ENCODE results near the gene PPP1R9B. TPM values are rescaled to one million over a fixed set of nuclear protein-coding genes. Genes with fewer than 3 reads are reported as not detected.
A peak's percentile ranks its signal among the peaks of the same experiment; 100 is the strongest.

PPP1R9B gene
- total and polyA plus RNA-seq, 5 donors from 2014 or later, result 0.41 to 85.4 (median 0.45) TPM

GRCh38 chr17:50174444-50174843 is 24.0 kb upstream of the PPP1R9B start:
- no peaks in the 10 kb centered on the region for H3K36me3 Mint-ChIP-seq
- DNase-seq, result no peak
- no peak overlapping the region for H3K4me3 Mint-ChIP-seq
- Histone ChIP-seq H3K36me3 (ENCODE audit: control insufficient read depth, insufficient read depth, low read length) (no peaks in the 10 kb centered on the region), H3K9me3 (ENCODE audit: control insufficient read depth in 2 of 2, low read length in 2 of 2) (no peaks in the 10 kb centered on the region), H3K4me1 (ENCODE audit: control insufficient read depth, insufficient read depth, low read length, poor library complexity, severe bottlenecking) (peaks cover 2% of the 10 kb centered on the region), H3K4me3 (ENCODE audit: low read depth, low read length) (no peak overlapping the region), H3K27me3 (ENCODE audit: control insufficient read depth, insufficient read depth, low read length) (no peaks in the 10 kb centered on the region), H3K27ac (ENCODE audit: insufficient read depth, low read length, poor library complexity, severe bottlenecking) (no peak overlapping the region)
- no peak for ATAC-seq (ENCODE audit: low read depth in 2 of 2)
- H3K4me1 Mint-ChIP-seq, result peaks cover 0 to 11% (median 6%) of the 10 kb centered on the region in 4 donors
- H3K27me3 Mint-ChIP-seq, result peaks cover 14% of the 10 kb centered on the region
- H3K9me3 Mint-ChIP-seq, result no peaks in the 10 kb centered on the region
- H3K27ac Mint-ChIP-seq, result no peak overlapping the region

GRCh38 chr17:50173335-50173941 is 23.0 kb upstream of the PPP1R9B start:
- Histone ChIP-seq H3K27ac (ENCODE audit: insufficient read depth, low read length, poor library complexity, severe bottlenecking) (no peak overlapping the region), H3K9me3 (ENCODE audit: control insufficient read depth in 2 of 2, low read length in 2 of 2) (no peaks in the 10 kb centered on the region), H3K4me1 (ENCODE audit: control insufficient read depth, insufficient read depth, low read length, poor library complexity, severe bottlenecking) (peaks cover 10% of the 10 kb centered on the region), H3K4me3 (ENCODE audit: low read depth, low read length) (no peak overlapping the region), H3K27me3 (ENCODE audit: control insufficient read depth, insufficient read depth, low read length) (no peaks in the 10 kb centered on the region), H3K36me3 (ENCODE audit: control insufficient read depth, insufficient read depth, low read length) (no peaks in the 10 kb centered on the region)
- no peak overlapping the region for H3K4me3 Mint-ChIP-seq
- H3K27ac Mint-ChIP-seq, result no peak overlapping the region
- peaks cover 18% of the 10 kb centered on the region for H3K27me3 Mint-ChIP-seq
- peaks cover 0 to 16% (median 12%) of the 10 kb centered on the region in 4 donors for H3K4me1 Mint-ChIP-seq
- H3K36me3 Mint-ChIP-seq, result no peaks in the 10 kb centered on the region
- DNase-seq (no peak), ATAC-seq (ENCODE audit: low read depth in 2 of 2) (no peak)
- H3K9me3 Mint-ChIP-seq, result no peaks in the 10 kb centered on the region

- Mint-ChIP-seq H3K9me3 (no peaks in the 10 kb centered on the region), H3K27me3 (peaks cover 14% of the 10 kb centered on the region), H3K27ac (no peak overlapping the region), H3K4me3 (no peak overlapping the region), H3K36me3 (no peaks in the 10 kb centered on the region), H3K4me1 (peaks cover 0 to 11% (median 8%) of the 10 kb centered on the region in 4 donors)
- Histone ChIP-seq H3K9me3 (ENCODE audit: control insufficient read depth in 2 of 2, low read length in 2 of 2) (no peaks in the 10 kb centered on the region), H3K36me3 (ENCODE audit: control insufficient read depth, insufficient read depth, low read length) (no peaks in the 10 kb centered on the region), H3K27me3 (ENCODE audit: control insufficient read depth, insufficient read depth, low read length) (no peaks in the 10 kb centered on the region), H3K27ac (ENCODE audit: insufficient read depth, low read length, poor library complexity, severe bottlenecking) (no peak overlapping the region), H3K4me3 (ENCODE audit: low read depth, low read length) (no peak overlapping the region), H3K4me1 (ENCODE audit: control insufficient read depth, insufficient read depth, low read length, poor library complexity, severe bottlenecking) (peaks cover 10% of the 10 kb centered on the region)
- ATAC-seq (ENCODE audit: low read depth in 2 of 2), result no peak
- no peak for DNase-seq
These were observed 22.5 kb upstream of the PPP1R9B start for GRCh38 chr17:50172936-50173334.

GRCh38 chr17:50172130-50172529 is 21.7 kb upstream of the PPP1R9B start:
- no peak for DNase-seq
- ATAC-seq (ENCODE audit: low read depth in 2 of 2), result no peak
- Mint-ChIP-seq H3K4me1 (peaks cover 0 to 9% (median 7%) of the 10 kb centered on the region in 4 donors), H3K36me3 (no peaks in the 10 kb centered on the region), H3K9me3 (no peaks in the 10 kb centered on the region), H3K4me3 (no peak overlapping the region), H3K27ac (no peak overlapping the region), H3K27me3 (peaks cover 14% of the 10 kb centered on the region)
- Histone ChIP-seq H3K9me3 (ENCODE audit: control insufficient read depth in 2 of 2, low read length in 2 of 2) (no peaks in the 10 kb centered on the region), H3K4me3 (ENCODE audit: low read depth, low read length) (no peak overlapping the region), H3K4me1 (ENCODE audit: control insufficient read depth, insufficient read depth, low read length, poor library complexity, severe bottlenecking) (peaks cover 10% of the 10 kb centered on the region), H3K27me3 (ENCODE audit: control insufficient read depth, insufficient read depth, low read length) (no peaks in the 10 kb centered on the region), H3K36me3 (ENCODE audit: control insufficient read depth, insufficient read depth, low read length) (no peaks in the 10 kb centered on the region), H3K27ac (ENCODE audit: insufficient read depth, low read length, poor library complexity, severe bottlenecking) (no peak overlapping the region)

- ATAC-seq (ENCODE audit: low read depth in 2 of 2), result no peak
- no peaks in the 10 kb centered on the region for H3K36me3 ChIP-seq (ENCODE audit: control insufficient read depth, insufficient read depth, low read length)
- no peak overlapping the region for H3K4me3 ChIP-seq (ENCODE audit: low read depth, low read length)
- H3K9me3 ChIP-seq (ENCODE audit: control insufficient read depth in 2 of 2, low read length in 2 of 2), result no peaks in the 10 kb centered on the region
- DNase-seq, result no peak
- Mint-ChIP-seq H3K27me3 (peaks cover 14% of the 10 kb centered on the region), H3K9me3 (no peaks in the 10 kb centered on the region), H3K4me3 (no peak overlapping the region), H3K27ac (no peak overlapping the region), H3K36me3 (no peaks in the 10 kb centered on the region), H3K4me1 (peaks cover 0 to 9% (median 7%) of the 10 kb centered on the region in 4 donors)
- peaks cover 10% of the 10 kb centered on the region for H3K4me1 ChIP-seq (ENCODE audit: control insufficient read depth, insufficient read depth, low read length, poor library complexity, severe bottlenecking)
- H3K27ac ChIP-seq (ENCODE audit: insufficient read depth, low read length, poor library complexity, severe bottlenecking), result no peak overlapping the region
- H3K27me3 ChIP-seq (ENCODE audit: control insufficient read depth, insufficient read depth, low read length), result no peaks in the 10 kb centered on the region
These were observed 21.0 kb upstream of the PPP1R9B start for GRCh38 chr17:50171371-50172071.

GRCh38 chr17:50170662-50171370 is 20.3 kb upstream of the PPP1R9B start:
- Mint-ChIP-seq H3K9me3 (no peaks in the 10 kb centered on the region), H3K4me3 (no peak overlapping the region), H3K27ac (no peak overlapping the region), H3K36me3 (no peaks in the 10 kb centered on the region), H3K4me1 (peaks cover 0 to 9% (median 7%) of the 10 kb centered on the region in 4 donors), H3K27me3 (peaks cover 14% of the 10 kb centered on the region)
- Histone ChIP-seq H3K9me3 (ENCODE audit: control insufficient read depth in 2 of 2, low read length in 2 of 2) (no peaks in the 10 kb centered on the region), H3K27me3 (ENCODE audit: control insufficient read depth, insufficient read depth, low read length) (no peaks in the 10 kb centered on the region), H3K4me1 (ENCODE audit: control insufficient read depth, insufficient read depth, low read length, poor library complexity, severe bottlenecking) (peaks cover 10% of the 10 kb centered on the region), H3K36me3 (ENCODE audit: control insufficient read depth, insufficient read depth, low read length) (no peaks in the 10 kb centered on the region), H3K27ac (ENCODE audit: insufficient read depth, low read length, poor library complexity, severe bottlenecking) (no peak overlapping the region), H3K4me3 (ENCODE audit: low read depth, low read length) (no peak overlapping the region)
- DNase-seq (peak in 1 of 3 donors; percentile 51), ATAC-seq (ENCODE audit: low read depth in 2 of 2) (peak in 1 of 2 donors; percentile 35)

- Mint-ChIP-seq H3K9me3 (peaks cover 0 to 4% (median 0%) of the 10 kb centered on the region in 7 donors), H3K27ac (peak overlapping the region in 1 of 3 donors; percentile 67), H3K36me3 (no peaks in the 10 kb centered on the region), H3K4me1 (peaks cover 0 to 9% (median 7%) of the 10 kb centered on the region in 4 donors), H3K4me3 (no peak overlapping the region), H3K27me3 (peaks cover 14% of the 10 kb centered on the region)
- H3K4me3 ChIP-seq (ENCODE audit: low read depth, low read length), result no peak overlapping the region
- DNase-seq (no peak), ATAC-seq (ENCODE audit: low read depth in 2 of 2) (no peak)
- H3K27me3 ChIP-seq (ENCODE audit: control insufficient read depth, insufficient read depth, low read length), result no peaks in the 10 kb centered on the region
- no peaks in the 10 kb centered on the region for H3K36me3 ChIP-seq (ENCODE audit: control insufficient read depth, insufficient read depth, low read length)
- H3K27ac ChIP-seq (ENCODE audit: insufficient read depth, low read length, poor library complexity, severe bottlenecking), result no peak overlapping the region
- no peaks in the 10 kb centered on the region for H3K9me3 ChIP-seq (ENCODE audit: control insufficient read depth in 2 of 2, low read length in 2 of 2)
- H3K4me1 ChIP-seq (ENCODE audit: control insufficient read depth, insufficient read depth, low read length, poor library complexity, severe bottlenecking), result peaks cover 10% of the 10 kb centered on the region
These were observed 19.5 kb upstream of the PPP1R9B start for GRCh38 chr17:50169881-50170459.
